EL (cell line): ENCODE results near the gene ASTN1.

Source experiments
- DNase-seq: peaks from one replicate; pipeline ENCODE4 v3.0.0-alpha.2; 2016

Gene ASTN1

GRCh38 chr1:176976771-176977170 is 187.7 kb downstream of the ASTN1 start:
- DNase-seq = no peak

DNA sequence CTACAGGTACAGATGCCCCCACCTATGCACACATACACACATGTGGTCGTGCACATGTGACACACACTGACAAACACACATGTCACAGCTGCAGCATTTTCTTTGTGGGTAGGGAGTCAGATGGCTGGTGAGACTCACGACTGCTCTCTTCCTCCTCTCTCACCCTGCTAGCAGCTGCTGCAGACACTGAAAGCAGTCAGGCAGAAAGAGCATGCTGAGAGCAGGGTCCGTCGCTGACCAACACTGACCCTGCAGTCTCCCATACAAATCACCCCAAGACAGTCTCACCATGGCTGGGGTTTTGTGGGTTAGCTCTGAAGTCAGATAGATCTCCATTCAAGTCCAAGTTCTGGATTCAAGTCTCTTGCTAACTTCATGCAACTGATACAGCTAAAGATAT is 188.3 kb downstream of the ASTN1 start:
- DNase-seq = no peak

DNA sequence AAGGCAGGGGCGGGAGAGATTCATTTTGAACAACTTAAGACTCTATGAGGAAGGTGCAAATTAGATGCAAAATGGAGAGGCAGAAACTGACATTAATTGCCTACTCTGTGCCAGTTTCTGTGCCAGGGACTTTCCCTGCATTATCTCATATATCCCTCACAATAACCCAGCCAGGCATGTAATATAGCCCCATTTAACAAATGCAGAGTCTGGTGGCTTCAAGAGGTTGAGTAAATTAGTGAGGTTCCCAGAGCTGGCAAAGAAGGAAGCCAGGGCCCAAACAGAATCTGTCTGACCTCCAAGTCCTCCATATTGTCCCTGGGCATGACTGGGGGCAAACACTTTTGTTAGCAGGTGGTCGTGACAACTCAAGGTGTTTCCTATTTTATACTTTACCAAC is 199.8 kb downstream of the ASTN1 start:
- no peak for DNase-seq

GRCh38 chr1:176963181-176963580 is 201.3 kb downstream of the ASTN1 start:
- no peak for DNase-seq

- no peak for DNase-seq
These were observed 202.8 kb downstream of the ASTN1 start for GRCh38 chr1:176961678-176962077.

GRCh38 chr1:176959191-176959820 is 205.2 kb downstream of the ASTN1 start:
- no peak for DNase-seq

GRCh38 chr1:176957603-176958002 is 206.9 kb downstream of the ASTN1 start:
- peak; percentile 1 for DNase-seq

- DNase-seq = no peak
These were observed 210.3 kb downstream of the ASTN1 start for GRCh38 chr1:176954242-176954641.

- DNase-seq = no peak
These were observed 213.7 kb downstream of the ASTN1 start for GRCh38 chr1:176950736-176951324.

DNA sequence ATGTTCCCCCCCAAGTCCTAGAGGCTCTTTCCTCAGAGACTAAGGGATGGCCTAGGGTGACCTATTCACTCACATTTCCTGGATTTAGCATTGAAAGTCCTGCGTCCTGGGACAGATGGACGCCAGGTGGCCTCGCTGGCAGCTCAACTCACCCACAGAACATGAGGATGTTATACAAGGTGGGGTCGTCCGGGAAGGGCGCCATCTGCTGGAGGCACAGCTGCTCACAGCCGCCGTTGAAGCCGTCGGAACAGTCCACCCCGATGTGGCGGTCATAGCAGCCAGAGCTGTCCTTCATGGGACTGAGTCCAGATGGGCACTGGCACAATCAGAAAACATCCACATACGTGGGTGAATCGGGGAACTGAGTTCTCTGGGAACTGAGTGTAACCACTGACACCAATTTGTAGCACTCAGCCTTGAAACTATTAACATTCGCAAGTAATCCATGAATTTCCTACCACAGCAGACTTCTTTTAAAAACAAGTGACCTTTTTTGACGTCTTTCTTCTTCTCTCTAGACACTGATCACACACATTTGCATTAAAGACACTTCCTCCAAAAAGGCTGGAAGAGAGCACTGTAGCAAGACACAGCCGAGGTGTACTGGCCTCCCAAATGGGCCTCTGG is 215.4 kb downstream of the ASTN1 start:
- DNase-seq = peak; percentile 56

DNA sequence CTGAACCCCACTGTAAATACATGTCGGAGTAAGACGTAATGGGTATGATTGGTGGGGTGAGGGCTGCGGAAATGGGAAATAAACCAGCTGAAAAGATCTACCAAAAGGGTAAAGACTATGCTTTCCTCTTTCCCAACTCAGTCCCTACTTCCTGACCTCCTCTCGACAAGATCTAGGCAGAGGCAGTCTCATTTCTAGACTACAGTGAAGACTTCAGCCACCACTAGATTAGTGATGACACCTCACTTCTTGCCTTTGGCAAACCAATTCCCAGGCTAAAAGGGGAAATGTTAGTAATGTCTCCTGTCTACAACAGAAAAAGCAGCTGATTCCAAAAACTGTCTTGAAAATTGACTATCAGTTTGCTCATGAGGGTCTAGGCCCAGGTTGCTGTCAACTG is 219.9 kb downstream of the ASTN1 start:
- no peak for DNase-seq

DNA sequence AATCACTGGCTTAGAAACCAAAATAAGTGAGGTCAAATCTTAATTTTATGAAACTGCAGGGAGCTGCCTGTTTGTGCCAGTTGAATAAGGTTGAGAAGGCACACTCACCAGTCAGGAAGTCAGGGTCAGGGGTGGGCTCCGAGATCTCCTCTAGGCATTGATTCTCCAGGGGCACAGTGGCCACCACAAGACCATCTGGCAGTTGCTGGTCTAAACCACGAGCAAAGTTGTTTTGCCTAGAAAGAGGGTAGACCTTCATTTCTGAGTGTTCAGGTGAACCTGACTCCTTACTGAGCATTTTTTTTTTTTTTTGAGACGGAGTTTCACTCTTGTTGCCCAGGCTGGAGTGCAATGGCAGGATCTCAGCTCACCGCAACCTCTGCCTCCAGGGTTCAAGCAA is 220.7 kb downstream of the ASTN1 start:
- no peak for DNase-seq

- DNase-seq = no peak
These were observed 222.2 kb downstream of the ASTN1 start for GRCh38 chr1:176942346-176942745.

DNA sequence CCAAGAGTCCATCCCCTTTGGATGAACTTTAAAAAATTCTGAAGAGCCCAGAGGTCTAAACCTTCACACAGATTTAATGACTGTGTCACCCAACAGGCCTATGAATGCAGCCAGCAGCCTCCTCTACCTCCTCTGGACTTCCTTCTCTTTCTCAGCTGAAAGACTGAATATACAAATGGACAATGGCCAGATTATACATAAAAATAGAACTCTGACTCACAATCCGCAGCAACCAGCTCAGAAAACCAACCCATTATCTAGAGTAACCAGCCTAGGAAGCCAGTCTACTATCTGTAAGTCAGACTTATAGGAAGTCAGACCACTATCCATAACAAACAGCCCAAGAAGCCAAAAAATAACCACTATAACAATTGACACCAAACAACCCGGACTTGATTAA is 224.5 kb downstream of the ASTN1 start:
- DNase-seq = no peak

DNA sequence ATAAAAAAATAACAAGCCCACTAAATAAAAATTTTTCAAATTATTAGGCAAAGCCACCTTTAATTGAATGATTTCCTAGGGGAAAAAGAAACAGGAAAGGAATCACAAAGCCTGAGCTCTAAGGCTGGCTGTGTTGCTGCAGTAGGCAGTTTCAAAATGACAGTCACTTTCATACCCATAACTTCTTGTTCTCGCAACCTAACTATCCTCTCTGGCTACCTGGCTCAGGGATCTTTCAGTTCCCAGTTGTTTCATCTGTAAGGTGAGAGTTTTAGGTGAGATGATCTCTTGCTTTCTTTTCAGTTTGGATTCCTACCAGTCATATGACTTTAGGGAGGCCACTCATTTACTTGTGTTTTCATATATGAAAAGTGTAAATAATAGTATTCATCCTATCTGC is 226.1 kb downstream of the ASTN1 start:
- DNase-seq = no peak

DNA sequence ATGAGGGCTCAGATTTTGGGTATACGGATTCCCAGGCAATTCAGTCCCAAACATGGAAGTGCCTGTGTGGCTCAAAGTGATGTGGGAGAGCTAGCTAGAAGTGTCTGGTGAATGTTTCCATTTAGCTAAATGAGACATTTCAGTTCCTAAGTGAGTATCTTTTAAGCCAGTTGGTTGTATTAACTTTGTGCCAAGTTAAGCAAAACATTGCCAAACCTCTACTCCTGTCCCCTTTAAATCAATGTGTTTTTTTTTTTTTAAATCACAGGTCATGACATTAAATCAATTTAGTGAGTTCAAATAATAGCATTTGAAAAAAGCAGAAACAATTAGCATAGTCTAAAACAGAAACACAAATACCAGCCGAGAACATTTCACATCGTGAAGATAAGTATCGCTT is 230.1 kb downstream of the ASTN1 start:
- no peak for DNase-seq

GRCh38 chr1:176932114-176933104 is 232.1 kb downstream of the ASTN1 start:
- no peak for DNase-seq

DNA sequence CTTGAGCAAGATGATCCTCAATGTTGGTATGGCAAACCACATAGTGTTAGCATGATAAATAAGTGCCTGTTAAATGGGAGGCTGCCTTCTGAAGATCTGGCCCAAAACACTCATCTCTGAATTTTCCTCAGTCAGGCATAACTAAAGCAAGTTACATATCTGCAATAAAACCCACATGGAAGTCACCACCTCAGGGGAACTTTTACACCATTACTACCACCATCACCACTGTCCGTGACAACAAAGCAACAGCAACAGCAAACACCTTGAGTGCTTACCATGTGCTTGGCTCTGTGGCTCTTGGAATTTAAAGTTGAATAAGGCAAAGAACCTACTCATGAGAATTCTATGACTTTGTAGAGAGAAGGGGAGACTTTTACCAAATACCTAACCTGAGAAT is 233.0 kb downstream of the ASTN1 start:
- no peak for DNase-seq

GRCh38 chr1:176926330-176927086 is 238.0 kb downstream of the ASTN1 start:
- DNase-seq = no peak

GRCh38 chr1:176925223-176925622 is 239.3 kb downstream of the ASTN1 start:
- no peak for DNase-seq

GRCh38 chr1:176923283-176923682 is 241.2 kb downstream of the ASTN1 start:
- DNase-seq = no peak
